ENCODE results near the gene NCCRP1. TPM values are rescaled to one million over a fixed set of nuclear protein-coding genes. Genes with fewer than 3 reads are reported as not detected.

NCCRP1 gene
- total and polyA plus RNA-seq, 2 experiments from 2014 or later: 2.5 to 7.0 TPM

GRCh38 chr19:39150807-39151600 is 45.8 kb upstream of the NCCRP1 start:
- H3K79me2 ChIP-seq: peaks cover 99% of the 10 kb centered on the region
- no peaks in the 10 kb centered on the region for H3K9me3 ChIP-seq (ENCODE audit: low read depth)
- no peaks in the 10 kb centered on the region for H3K36me3 ChIP-seq (replicated peaks; ENCODE audit: insufficient read depth, low read depth)
- WGBS (ENCODE audit: low lambda C conversion rate, missing lambda C conversion rate): 86% methylated on average over 26 of the region's 26 CpGs
- no peak overlapping the region for H2AFZ ChIP-seq
- peaks cover 22% of the 10 kb centered on the region for H4K20me1 ChIP-seq (ENCODE audit: insufficient read depth, poor library complexity, severe bottlenecking)
- peaks cover 27% of the 10 kb centered on the region for H3K4me1 ChIP-seq (ENCODE audit: insufficient read depth)
- H3K27ac ChIP-seq: no peak overlapping the region
- H3K27me3 ChIP-seq: no peaks in the 10 kb centered on the region
- H3K4me3 ChIP-seq: no peak overlapping the region
- TF ChIP-seq EZH2phosphoT487 (IDR thresholded peaks at IDR 0.05; ENCODE audit: low read depth, severe bottlenecking, unreplicated experiment) (no peak), EZH2 (IDR thresholded peaks at IDR 0.05; ENCODE audit: borderline replicate concordance) (no peak), CTCF (IDR thresholded peaks at IDR 0.05; ENCODE audit: poor library complexity) (no peak)
- no peak overlapping the region for H3K4me2 ChIP-seq
- H3K9me2 ChIP-seq (replicated peaks; ENCODE audit: insufficient read depth): no peaks in the 10 kb centered on the region
- no peak for DNase-seq (ENCODE audit: low spot score)

GRCh38 chr19:39152066-39152465 is 44.7 kb upstream of the NCCRP1 start:
- Histone ChIP-seq H2AFZ (no peak overlapping the region), H3K79me2 (peaks cover 100% of the 10 kb centered on the region), H3K9me2 (replicated peaks; ENCODE audit: insufficient read depth) (no peaks in the 10 kb centered on the region), H3K27ac (no peak overlapping the region), H4K20me1 (ENCODE audit: insufficient read depth, poor library complexity, severe bottlenecking) (peaks cover 24% of the 10 kb centered on the region), H3K4me3 (no peak overlapping the region), H3K27me3 (no peaks in the 10 kb centered on the region), H3K4me1 (ENCODE audit: insufficient read depth) (peaks cover 32% of the 10 kb centered on the region), H3K9me3 (ENCODE audit: low read depth) (no peaks in the 10 kb centered on the region), H3K36me3 (replicated peaks; ENCODE audit: insufficient read depth, low read depth) (no peaks in the 10 kb centered on the region), H3K4me2 (no peak overlapping the region)
- TF ChIP-seq CTCF (IDR thresholded peaks at IDR 0.05; ENCODE audit: poor library complexity): no peak
- no peak for TF ChIP-seq EZH2phosphoT487 (IDR thresholded peaks at IDR 0.05; ENCODE audit: low read depth, severe bottlenecking, unreplicated experiment)
- TF ChIP-seq EZH2 (IDR thresholded peaks at IDR 0.05; ENCODE audit: borderline replicate concordance): no peak
- no peak for DNase-seq (ENCODE audit: low spot score)
- 92% methylated on average over 10 of the region's 10 CpGs for WGBS (ENCODE audit: low lambda C conversion rate, missing lambda C conversion rate)

GRCh38 chr19:39154100-39154628 is 42.6 kb upstream of the NCCRP1 start:
- WGBS (ENCODE audit: low lambda C conversion rate, missing lambda C conversion rate): 78% methylated on average over 13 of the region's 13 CpGs
- no peaks in the 10 kb centered on the region for H3K9me3 ChIP-seq (ENCODE audit: low read depth)
- H4K20me1 ChIP-seq (ENCODE audit: insufficient read depth, poor library complexity, severe bottlenecking): peaks cover 43% of the 10 kb centered on the region
- H3K27me3 ChIP-seq: no peaks in the 10 kb centered on the region
- H3K36me3 ChIP-seq (replicated peaks; ENCODE audit: insufficient read depth, low read depth): no peaks in the 10 kb centered on the region
- peaks cover 100% of the 10 kb centered on the region for H3K79me2 ChIP-seq
- no peaks in the 10 kb centered on the region for H3K9me2 ChIP-seq (replicated peaks; ENCODE audit: insufficient read depth)
- DNase-seq (ENCODE audit: low spot score): no peak
- H3K4me1 ChIP-seq (ENCODE audit: insufficient read depth): peaks cover 50% of the 10 kb centered on the region
- H3K27ac ChIP-seq: peak overlapping the region; percentile 52
- H3K4me3 ChIP-seq: no peak overlapping the region
- no peak for TF ChIP-seq EZH2 (IDR thresholded peaks at IDR 0.05; ENCODE audit: borderline replicate concordance)
- no peak for TF ChIP-seq EZH2phosphoT487 (IDR thresholded peaks at IDR 0.05; ENCODE audit: low read depth, severe bottlenecking, unreplicated experiment)
- TF ChIP-seq CTCF (IDR thresholded peaks at IDR 0.05; ENCODE audit: poor library complexity): no peak
- H3K4me2 ChIP-seq: peak overlapping the region; percentile 36
- H2AFZ ChIP-seq: no peak overlapping the region

Measured in hepatocyte (in vitro differentiated cells).